Measurements from ENCODE around the gene MAN2A2.

The MAN2A2 gene

GRCh38 chr15:90902840-90903732 lies at the start of gene MAN2A2:
TSS of gene MAN2A2 (plus strand) at chr15:90903302. CDS start at chr15:90904208, 906 bp downstream.
- peak in 1 of 2 experiments; percentile 21 for DNase-seq

- no peak for DNase-seq
These were observed 48.0 kb upstream of the MAN2A2 start for GRCh38 chr15:90855139-90855538.

GRCh38 chr15:90857337-90857736 lies 45.8 kb upstream of the MAN2A2 start:
- no peak for DNase-seq

GRCh38 chr15:90857883-90858443 lies 45.1 kb upstream of the MAN2A2 start:
- DNase-seq, result no peak

- DNase-seq, result no peak
These were observed 43.6 kb upstream of the MAN2A2 start for GRCh38 chr15:90859234-90860131.

GRCh38 chr15:90860450-90860849 lies 42.7 kb upstream of the MAN2A2 start:
- no peak for DNase-seq

GRCh38 chr15:90860942-90861675 lies 42.0 kb upstream of the MAN2A2 start:
- no peak for DNase-seq

GRCh38 chr15:90862487-90862886 lies 40.6 kb upstream of the MAN2A2 start:
- no peak for DNase-seq

GRCh38 chr15:90862964-90863778 lies 39.9 kb upstream of the MAN2A2 start:
- DNase-seq, result no peak

- no peak for DNase-seq
These were observed 39.1 kb upstream of the MAN2A2 start for GRCh38 chr15:90863987-90864386.

GRCh38 chr15:90864507-90864906 lies 38.6 kb upstream of the MAN2A2 start:
- no peak for DNase-seq

- DNase-seq, result no peak
These were observed 37.4 kb upstream of the MAN2A2 start for GRCh38 chr15:90865702-90866101.

GRCh38 chr15:90866161-90866715 lies 36.9 kb upstream of the MAN2A2 start:
- DNase-seq, result no peak

GRCh38 chr15:90866800-90867199 lies 36.3 kb upstream of the MAN2A2 start:
- DNase-seq, result no peak

GRCh38 chr15:90868261-90868689 lies 34.8 kb upstream of the MAN2A2 start, which contains the start of gene FURIN:
TSS of gene FURIN (plus strand) at chr15:90868588. CDS start at chr15:90875741, 7,153 bp downstream.
- no peak for DNase-seq

- DNase-seq, result no peak
These were observed 34.0 kb upstream of the MAN2A2 start for GRCh38 chr15:90869140-90869541.

- no peak for DNase-seq
These were observed 33.3 kb upstream of the MAN2A2 start for GRCh38 chr15:90869601-90870353.

- no peak for DNase-seq
These were observed 32.6 kb upstream of the MAN2A2 start for GRCh38 chr15:90870354-90871138.

- no peak for DNase-seq
These were observed 31.9 kb upstream of the MAN2A2 start for GRCh38 chr15:90871139-90871715.

All from cerebellar nuclear complex (tissue), 1 donor.